MM.1S (cell line): ENCODE results near the gene PLAC8L1.
"Not testable (repeated sequence)": the region's sequence is repeated elsewhere in the genome, so short reads cannot be mapped to it uniquely, and the experiment has no call there.

Experiments used
- DNase-seq: peaks from one replicate; pipeline ENCODE4 v3.0.0-alpha.2; 2015
- H2AFZ ChIP-seq: fragments of 300-600 bp; sonication (generic); 2 replicates; pipeline ENCODE4 v1.6.0; 2016; ENCODE audit warnings: antibody characterized with exemption, low read length
- H3F3A ChIP-seq: fragments of 300-600 bp; sonication (generic); 2 replicates; pipeline ENCODE4 v1.6.1; 2016; ENCODE audit warnings: mild to moderate bottlenecking, antibody characterized with exemption, low read length, moderate library complexity, mixed read lengths; ENCODE audit not compliant: insufficient read depth
- H3K27ac ChIP-seq: fragments of 300-600 bp; sonication (generic); 2 replicates; pipeline ENCODE4 v1.5.1; 2016; ENCODE audit warnings: mild to moderate bottlenecking, low read length
- H3K27me3 ChIP-seq: fragments of 300-600 bp; sonication (generic); replicated peaks from 2 replicates; pipeline ENCODE4 v1.6.0; 2016; ENCODE audit warnings: low read length; ENCODE audit not compliant: insufficient read depth
- H3K36me3 ChIP-seq: fragments of 300-600 bp; sonication (generic); replicated peaks from 2 replicates; pipeline ENCODE4 v1.6.1; 2016; ENCODE audit warnings: mild to moderate bottlenecking, low read length, mixed read lengths; ENCODE audit not compliant: insufficient read depth
- H3K4me1 ChIP-seq: fragments of 300-600 bp; sonication (generic); 2 replicates; pipeline ENCODE4 v1.6.1; 2016; ENCODE audit warnings: low read length, mixed read lengths
- H3K4me2 ChIP-seq: fragments of 300-600 bp; sonication (generic); 2 replicates; pipeline ENCODE4 v1.6.0; 2016; ENCODE audit warnings: low read depth, low read length
- H3K4me3 ChIP-seq: fragments of 300-600 bp; sonication (generic); 2 replicates; pipeline ENCODE4 v1.5.1; 2016; ENCODE audit warnings: low read length, mixed read lengths
- H3K79me2 ChIP-seq: fragments of 300-600 bp; sonication (generic); 2 replicates; pipeline ENCODE4 v1.6.1; 2016; ENCODE audit warnings: mixed run types, low read length, mixed read lengths
- H3K9ac ChIP-seq: fragments of 300-600 bp; sonication (generic); 2 replicates; pipeline ENCODE4 v1.6.1; 2016; ENCODE audit warnings: low read length, mixed read lengths
- H3K9me2 ChIP-seq: fragments of 300-600 bp; sonication (generic); replicated peaks from 2 replicates; pipeline ENCODE4 v1.6.1; 2016; ENCODE audit warnings: mild to moderate bottlenecking, low read length, mixed read lengths; ENCODE audit not compliant: insufficient read depth
- H3K9me3 ChIP-seq: fragments of 300-600 bp; sonication (generic); replicated peaks from 2 replicates; pipeline ENCODE4 v1.6.1; 2016; ENCODE audit warnings: mild to moderate bottlenecking, low read length, mixed read lengths; ENCODE audit not compliant: insufficient read depth
- H4K20me1 ChIP-seq: fragments of 300-600 bp; sonication (generic); 2 replicates; pipeline ENCODE4 v1.6.1; 2016; ENCODE audit warnings: mild to moderate bottlenecking, low read length, moderate library complexity, mixed read lengths; ENCODE audit not compliant: insufficient read depth
- EZH2 ChIP-seq: fragments of 300-600 bp; sonication (generic); optimal IDR thresholded peaks from 2 replicates; pipeline ENCODE3; 2017; ENCODE audit warnings: low read depth, mild to moderate bottlenecking, antibody characterized with exemption, low read length, mixed read lengths
- EZH2phosphoT487 ChIP-seq: fragments of 300-600 bp; sonication (generic); IDR thresholded peaks from 2 replicates; pipeline ENCODE4 v1.6.1; 2018; ENCODE audit warnings: antibody characterized with exemption, low read length
- TF ChIP-seq, protein P1 (sequence below): fragments of 300-600 bp; sonication (generic); IDR thresholded peaks from 2 replicates; pipeline ENCODE4 v1.5.1; 2016; ENCODE audit warnings: antibody characterized with exemption, low read length, mixed read lengths

Gene PLAC8L1

DNA sequence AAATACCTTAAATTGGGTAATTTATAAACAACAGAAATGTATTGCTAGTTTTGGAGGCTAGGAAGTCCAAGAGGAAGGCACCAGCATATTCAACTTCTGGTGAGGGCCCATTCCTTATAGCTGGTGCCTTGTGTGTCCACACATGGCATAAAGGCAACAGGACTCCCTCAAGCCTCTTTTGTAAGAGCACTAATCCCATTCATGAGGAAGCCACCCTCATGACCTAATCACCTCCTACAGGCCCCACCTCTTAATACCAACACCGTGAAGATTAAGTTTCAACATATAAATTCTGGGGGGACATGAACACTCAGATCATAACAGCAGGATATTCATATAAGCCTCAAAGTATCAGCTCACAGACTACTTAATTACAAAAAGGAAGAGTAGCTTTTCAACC is 4.0 kb upstream of the PLAC8L1 start:
- DNase-seq, result no peak
- H3K9me2 ChIP-seq, result no peaks in the 10 kb centered on the region
- no peaks in the 10 kb centered on the region for H3K79me2 ChIP-seq
- no peak overlapping the region for H3K9ac ChIP-seq
- H2AFZ ChIP-seq, result no peak overlapping the region
- H3K9me3 ChIP-seq, result no peaks in the 10 kb centered on the region
- TF ChIP-seq EZH2 (no peak), EZH2phosphoT487 (no peak)
- TF ChIP-seq, protein P1, sequence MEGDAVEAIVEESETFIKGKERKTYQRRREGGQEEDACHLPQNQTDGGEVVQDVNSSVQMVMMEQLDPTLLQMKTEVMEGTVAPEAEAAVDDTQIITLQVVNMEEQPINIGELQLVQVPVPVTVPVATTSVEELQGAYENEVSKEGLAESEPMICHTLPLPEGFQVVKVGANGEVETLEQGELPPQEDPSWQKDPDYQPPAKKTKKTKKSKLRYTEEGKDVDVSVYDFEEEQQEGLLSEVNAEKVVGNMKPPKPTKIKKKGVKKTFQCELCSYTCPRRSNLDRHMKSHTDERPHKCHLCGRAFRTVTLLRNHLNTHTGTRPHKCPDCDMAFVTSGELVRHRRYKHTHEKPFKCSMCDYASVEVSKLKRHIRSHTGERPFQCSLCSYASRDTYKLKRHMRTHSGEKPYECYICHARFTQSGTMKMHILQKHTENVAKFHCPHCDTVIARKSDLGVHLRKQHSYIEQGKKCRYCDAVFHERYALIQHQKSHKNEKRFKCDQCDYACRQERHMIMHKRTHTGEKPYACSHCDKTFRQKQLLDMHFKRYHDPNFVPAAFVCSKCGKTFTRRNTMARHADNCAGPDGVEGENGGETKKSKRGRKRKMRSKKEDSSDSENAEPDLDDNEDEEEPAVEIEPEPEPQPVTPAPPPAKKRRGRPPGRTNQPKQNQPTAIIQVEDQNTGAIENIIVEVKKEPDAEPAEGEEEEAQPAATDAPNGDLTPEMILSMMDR, result no peak
- H3K4me1 ChIP-seq, result peaks cover 19% of the 10 kb centered on the region
- H3K4me2 ChIP-seq, result no peak overlapping the region
- H3K27me3 ChIP-seq, result no peaks in the 10 kb centered on the region
- H3K27ac ChIP-seq, result no peak overlapping the region
- no peak overlapping the region for H3K4me3 ChIP-seq
- no peaks in the 10 kb centered on the region; the same call in 1 of the 2 replicates for H3K36me3 ChIP-seq
- peaks cover 5% of the 10 kb centered on the region; the same call in 1 of the 2 replicates for H3F3A ChIP-seq
- no peaks in the 10 kb centered on the region for H4K20me1 ChIP-seq

DNA sequence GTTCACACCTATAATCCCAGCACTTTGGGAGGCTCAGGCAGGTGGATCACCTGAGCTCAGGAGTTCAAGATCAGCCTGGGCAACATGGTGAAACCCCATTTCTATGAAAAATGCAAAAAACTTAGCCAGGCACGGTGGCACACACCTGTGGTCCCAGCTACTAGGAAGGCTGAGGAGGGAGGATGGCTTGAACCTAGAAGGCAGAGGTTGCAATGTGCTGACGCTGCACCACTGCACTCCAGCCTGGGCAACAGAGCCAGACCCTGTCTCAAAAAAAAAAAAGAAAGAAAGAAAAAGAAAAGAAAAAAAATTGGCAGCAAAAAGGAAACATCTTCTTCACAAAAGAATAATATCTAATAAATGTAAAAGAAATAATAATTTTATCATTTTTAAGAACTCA is 3.5 kb upstream of the PLAC8L1 start:
- not testable (repeated sequence) for H3K79me2 ChIP-seq, H3K9me3 ChIP-seq, H3K36me3 ChIP-seq, H3K9me2 ChIP-seq, H2AFZ ChIP-seq, H3K9ac ChIP-seq, H3K4me3 ChIP-seq, H3K27me3 ChIP-seq, H3K4me2 ChIP-seq, DNase-seq, H4K20me1 ChIP-seq, H3F3A ChIP-seq, H3K27ac ChIP-seq
- H3K4me1 ChIP-seq, result peaks cover 19% of the 10 kb centered on the region

DNA sequence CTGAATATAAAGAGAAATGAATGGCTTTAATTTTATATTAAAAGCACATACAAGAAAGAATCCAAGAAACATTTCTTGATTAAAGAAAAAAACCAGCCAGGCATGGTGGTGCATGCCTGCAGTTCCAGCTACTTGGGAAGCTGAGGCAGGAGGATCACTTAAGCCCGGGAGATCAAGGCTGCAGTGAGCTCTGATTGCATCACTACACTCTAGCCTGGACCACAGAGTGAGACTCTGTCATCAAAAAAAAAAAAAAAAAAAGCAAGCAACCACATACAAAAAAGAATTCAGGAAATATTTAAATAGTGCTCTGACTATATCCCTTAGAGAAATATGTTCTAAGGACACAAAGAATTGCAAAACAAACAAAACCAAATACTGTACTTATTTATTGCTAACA is 2.5 kb upstream of the PLAC8L1 start:
- Histone ChIP-seq H3K4me3 (no peak overlapping the region), H3K4me2 (no peak overlapping the region), H4K20me1 (no peaks in the 10 kb centered on the region), H3K27me3 (no peaks in the 10 kb centered on the region), H3K27ac (no peak overlapping the region), H3K9ac (no peak overlapping the region), H3K36me3 (no peaks in the 10 kb centered on the region), H3K9me2 (no peaks in the 10 kb centered on the region), H3F3A (peaks cover 5% of the 10 kb centered on the region; the same call in 1 of the 2 replicates), H3K9me3 (no peaks in the 10 kb centered on the region), H3K4me1 (peaks cover 19% of the 10 kb centered on the region), H2AFZ (no peak overlapping the region), H3K79me2 (no peaks in the 10 kb centered on the region)
- no peak for DNase-seq
- TF ChIP-seq EZH2phosphoT487 (no peak), EZH2 (no peak)
- TF ChIP-seq, protein P1, result no peak

DNA sequence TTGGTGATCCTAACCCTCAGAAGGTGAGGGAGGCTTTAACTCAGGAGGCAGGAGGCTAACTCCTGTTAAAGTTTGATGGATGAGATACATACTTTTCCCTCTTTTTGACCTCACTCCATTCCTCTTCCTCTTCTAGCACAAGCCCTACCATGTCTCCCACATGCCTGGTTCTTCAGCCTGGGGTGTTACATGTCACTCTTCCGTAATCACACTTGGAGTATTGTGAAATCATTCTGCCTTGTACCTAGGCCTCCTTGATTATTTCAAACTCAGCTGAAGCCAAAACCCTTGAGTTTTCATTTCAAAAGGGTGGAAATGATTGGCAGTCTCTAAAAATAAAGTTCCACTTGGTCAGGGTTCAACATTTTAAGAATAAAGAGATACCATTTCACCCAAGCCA is 1.8 kb downstream of the PLAC8L1 start:
- TF ChIP-seq, protein P1, result no peak
- TF ChIP-seq EZH2phosphoT487 (no peak), EZH2 (no peak)
- H3F3A ChIP-seq, result no peaks in the 10 kb centered on the region

More for the DNA sequence above, 1.8 kb downstream of the PLAC8L1 start:
- Histone ChIP-seq H3K27ac (no peak overlapping the region), H3K27me3 (no peaks in the 10 kb centered on the region), H3K79me2 (no peaks in the 10 kb centered on the region), H2AFZ (no peak overlapping the region), H3K4me2 (no peak overlapping the region), H4K20me1 (no peaks in the 10 kb centered on the region), H3K4me3 (no peak overlapping the region), H3K9me2 (no peaks in the 10 kb centered on the region), H3K9ac (no peak overlapping the region), H3K9me3 (no peaks in the 10 kb centered on the region), H3K36me3 (no peaks in the 10 kb centered on the region), H3K4me1 (peaks cover 3% of the 10 kb centered on the region; the same call in 1 of the 2 replicates)
- DNase-seq, result no peak
